ENCODE measurements around the gene LDB2.

The LDB2 gene

GRCh38 chr4:16581117-16581516 lies 317.3 kb downstream of the LDB2 start:
- Histone ChIP-seq H3K36me3 (ENCODE audit: insufficient read depth, low read length) (no peaks in the 10 kb centered on the region), H3K9ac (ENCODE audit: low read depth, low read length, poor library complexity, severe bottlenecking) (no peak overlapping the region), H3K9me2 (replicated peaks; ENCODE audit: low read depth, low read length) (no peaks in the 10 kb centered on the region), H3F3A (ENCODE audit: low read depth) (no peaks in the 10 kb centered on the region), H3K79me2 (ENCODE audit: insufficient read depth, low read length) (no peaks in the 10 kb centered on the region), H3K4me3 (ENCODE audit: low read length, poor library complexity, severe bottlenecking) (no peak overlapping the region), H3K9me3 (ENCODE audit: insufficient read depth, low read depth, low read length) (no peaks in the 10 kb centered on the region), H3K27me3 (ENCODE audit: insufficient read depth, low read length, poor library complexity, severe bottlenecking) (no peaks in the 10 kb centered on the region), H2AFZ (ENCODE audit: low read length) (no peak overlapping the region), H3K4me2 (ENCODE audit: low read depth, low read length, poor library complexity, severe bottlenecking) (no peak overlapping the region), H4K20me1 (ENCODE audit: insufficient read depth, low read length, poor library complexity, severe bottlenecking) (no peaks in the 10 kb centered on the region), H3K4me1 (ENCODE audit: insufficient read depth, low read length, poor library complexity, severe bottlenecking) (no peaks in the 10 kb centered on the region)
- TF ChIP-seq CTCF (conservative IDR thresholded peaks at IDR 0.05; ENCODE audit: low read length) (no peak), EZH2phosphoT487 (IDR thresholded peaks at IDR 0.05; ENCODE audit: borderline replicate concordance) (no peak)

GRCh38 chr4:16580514-16580913 lies 317.9 kb downstream of the LDB2 start:
- no peaks in the 10 kb centered on the region for H4K20me1 ChIP-seq (ENCODE audit: insufficient read depth, low read length, poor library complexity, severe bottlenecking)
- no peaks in the 10 kb centered on the region for H3K4me1 ChIP-seq (ENCODE audit: insufficient read depth, low read length, poor library complexity, severe bottlenecking)
- H3K79me2 ChIP-seq (ENCODE audit: insufficient read depth, low read length): no peaks in the 10 kb centered on the region
- no peak overlapping the region for H3K4me2 ChIP-seq (ENCODE audit: low read depth, low read length, poor library complexity, severe bottlenecking)
- no peaks in the 10 kb centered on the region for H3K36me3 ChIP-seq (ENCODE audit: insufficient read depth, low read length)
- no peak overlapping the region for H2AFZ ChIP-seq (ENCODE audit: low read length)
- no peaks in the 10 kb centered on the region for H3K9me2 ChIP-seq (replicated peaks; ENCODE audit: low read depth, low read length)
- no peaks in the 10 kb centered on the region for H3K9me3 ChIP-seq (ENCODE audit: insufficient read depth, low read depth, low read length)
- H3K27me3 ChIP-seq (ENCODE audit: insufficient read depth, low read length, poor library complexity, severe bottlenecking): no peaks in the 10 kb centered on the region
- H3K9ac ChIP-seq (ENCODE audit: low read depth, low read length, poor library complexity, severe bottlenecking): no peak overlapping the region
- no peaks in the 10 kb centered on the region for H3F3A ChIP-seq (ENCODE audit: low read depth)
- TF ChIP-seq CTCF (conservative IDR thresholded peaks at IDR 0.05; ENCODE audit: low read length) (no peak), EZH2phosphoT487 (IDR thresholded peaks at IDR 0.05; ENCODE audit: borderline replicate concordance) (no peak)
- no peak overlapping the region for H3K4me3 ChIP-seq (ENCODE audit: low read length, poor library complexity, severe bottlenecking)

- TF ChIP-seq EZH2phosphoT487 (IDR thresholded peaks at IDR 0.05; ENCODE audit: borderline replicate concordance) (no peak), CTCF (conservative IDR thresholded peaks at IDR 0.05; ENCODE audit: low read length) (no peak)
- H3K4me2 ChIP-seq (ENCODE audit: low read depth, low read length, poor library complexity, severe bottlenecking): no peak overlapping the region
- H4K20me1 ChIP-seq (ENCODE audit: insufficient read depth, low read length, poor library complexity, severe bottlenecking): no peaks in the 10 kb centered on the region
- no peaks in the 10 kb centered on the region for H3K9me2 ChIP-seq (replicated peaks; ENCODE audit: low read depth, low read length)
- H2AFZ ChIP-seq (ENCODE audit: low read length): no peak overlapping the region
- no peaks in the 10 kb centered on the region for H3K9me3 ChIP-seq (ENCODE audit: insufficient read depth, low read depth, low read length)
- H3K27me3 ChIP-seq (ENCODE audit: insufficient read depth, low read length, poor library complexity, severe bottlenecking): no peaks in the 10 kb centered on the region
- H3K79me2 ChIP-seq (ENCODE audit: insufficient read depth, low read length): no peaks in the 10 kb centered on the region
- H3K9ac ChIP-seq (ENCODE audit: low read depth, low read length, poor library complexity, severe bottlenecking): no peak overlapping the region
- no peaks in the 10 kb centered on the region for H3K36me3 ChIP-seq (ENCODE audit: insufficient read depth, low read length)
- H3K4me1 ChIP-seq (ENCODE audit: insufficient read depth, low read length, poor library complexity, severe bottlenecking): no peaks in the 10 kb centered on the region
- H3F3A ChIP-seq (ENCODE audit: low read depth): no peaks in the 10 kb centered on the region
- no peak overlapping the region for H3K4me3 ChIP-seq (ENCODE audit: low read length, poor library complexity, severe bottlenecking)
Measured at GRCh38 chr4:16579866-16580265, 318.6 kb downstream of the LDB2 start.

Measured in Loucy (cell line).